ENCODE data around the gene TMEM52.
A peak's percentile ranks its signal among the peaks of the same experiment; 100 is the strongest.

The TMEM52 gene

GRCh38 chr1:1926346-1926811, 7.3 kb upstream of the TMEM52 start:
- no peak for DNase-seq

- no peak for DNase-seq
Measured at GRCh38 chr1:1925437-1926345, 6.6 kb upstream of the TMEM52 start.

- no peak for DNase-seq
Measured at GRCh38 chr1:1924849-1925248, 5.8 kb upstream of the TMEM52 start.

- DNase-seq, result no peak
Measured at GRCh38 chr1:1924386-1924785, 5.3 kb upstream of the TMEM52 start.

- DNase-seq, result no peak
Measured at GRCh38 chr1:1922956-1923833, 4.1 kb upstream of the TMEM52 start.

- no peak for DNase-seq
Measured at GRCh38 chr1:1922702-1922955, 3.5 kb upstream of the TMEM52 start.

- DNase-seq, result no peak
Measured at GRCh38 chr1:1921901-1922701, 3.0 kb upstream of the TMEM52 start.

- DNase-seq, result no peak
Measured at GRCh38 chr1:1921459-1921862, 2.4 kb upstream of the TMEM52 start.

- no peak for DNase-seq
Measured at GRCh38 chr1:1920608-1921458, 1.8 kb upstream of the TMEM52 start.

- no peak for DNase-seq
Measured at GRCh38 chr1:1920057-1920607, 1.1 kb upstream of the TMEM52 start.

GRCh38 chr1:1919304-1920056, 401 bp upstream of the TMEM52 start:
- DNase-seq, result peak; percentile 100

- DNase-seq, result no peak
Measured at GRCh38 chr1:1917995-1918900, 831 bp downstream of the TMEM52 start.

GRCh38 chr1:1917304-1917976, 1.6 kb downstream of the TMEM52 start:
- DNase-seq, result no peak

- no peak for DNase-seq
Measured at GRCh38 chr1:1916851-1917251, 2.2 kb downstream of the TMEM52 start.

- no peak for DNase-seq
Measured at GRCh38 chr1:1915911-1916840, 2.9 kb downstream of the TMEM52 start.

GRCh38 chr1:1914971-1915692, 3.9 kb downstream of the TMEM52 start, which contains the start of gene CALML6:
Gene CALML6 (plus strand): TSS chr1:1915260. CDS start chr1:1915281, 21 bp downstream.
- no peak for DNase-seq
